Skeletal muscle satellite cell (primary cell): Measurements from ENCODE around the gene IMMP2L.

Experiments
- H3K27me3 ChIP-seq: 2 replicates; pipeline ENCODE4 v1.7.0; 2013; ENCODE audit warnings: low read length; ENCODE audit not compliant: control insufficient read depth, insufficient read depth
- H3K36me3 ChIP-seq: 2 replicates; pipeline ENCODE4 v1.7.0; 2013; ENCODE audit warnings: mild to moderate bottlenecking, control low read depth, low read length; ENCODE audit not compliant: insufficient read depth
- H3K4me1 ChIP-seq: 2 replicates; pipeline ENCODE4 v1.7.0; 2013; ENCODE audit warnings: low read length; ENCODE audit not compliant: control insufficient read depth, insufficient read depth
- H3K4me2 ChIP-seq: 2 replicates; pipeline ENCODE4 v1.7.0; 2013; ENCODE audit warnings: mild to moderate bottlenecking, low read length
- H3K4me3 ChIP-seq: 2 replicates; pipeline ENCODE4 v1.7.0; 2013; ENCODE audit warnings: low read length
- H3K9ac ChIP-seq: 2 replicates; pipeline ENCODE4 v1.7.0; 2013; ENCODE audit warnings: mild to moderate bottlenecking, low read depth, low read length, moderate library complexity
- H3K9me3 ChIP-seq: replicated peaks from 2 replicates; pipeline ENCODE4 v1.7.0; 2013; ENCODE audit warnings: mild to moderate bottlenecking, control low read depth, low read length

Gene IMMP2L

DNA sequence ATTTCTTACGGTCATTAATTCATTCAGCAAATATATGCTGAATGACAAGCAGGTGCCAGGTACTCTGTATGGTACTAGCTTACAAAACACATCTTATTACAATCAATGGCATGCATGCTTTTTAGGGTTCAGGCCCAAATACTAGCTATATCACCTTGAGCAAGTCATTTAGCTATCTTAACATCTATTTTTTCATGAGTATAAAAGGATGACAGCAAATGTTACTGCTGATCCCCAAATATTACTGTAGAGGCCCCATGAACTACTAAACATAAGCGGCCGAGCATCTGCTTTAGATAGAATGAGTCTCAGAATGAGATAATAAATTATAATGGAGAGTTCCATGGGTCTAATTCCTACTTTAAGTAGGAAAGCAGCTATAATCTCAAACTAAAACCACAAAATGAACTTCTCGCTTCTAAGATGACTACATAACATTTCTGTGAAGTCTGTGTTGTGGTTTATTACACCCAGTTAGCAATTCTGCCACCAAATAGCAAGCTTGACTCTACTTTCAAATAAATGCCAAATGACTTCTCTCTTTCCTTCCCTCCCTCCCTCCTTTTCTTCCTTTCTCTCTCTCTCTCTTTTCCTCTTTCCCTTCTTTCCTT is 585.1 kb downstream of the IMMP2L start:
- Histone ChIP-seq H3K4me1 (no peaks in the 10 kb centered on the region), H3K4me3 (no peak overlapping the region)

GRCh38 chr7:110975486-110975885 is 586.8 kb downstream of the IMMP2L start:
- Histone ChIP-seq H3K4me3 (no peak overlapping the region), H3K9me3 (no peaks in the 10 kb centered on the region), H3K9ac (no peak overlapping the region), H3K27me3 (no peaks in the 10 kb centered on the region), H3K4me2 (no peak overlapping the region), H3K4me1 (no peaks in the 10 kb centered on the region), H3K36me3 (no peaks in the 10 kb centered on the region)

More for the DNA sequence above, 585.1 kb downstream of the IMMP2L start:
- H3K9me3 ChIP-seq = no peaks in the 10 kb centered on the region
- H3K27me3 ChIP-seq = no peaks in the 10 kb centered on the region
- H3K4me2 ChIP-seq = no peak overlapping the region
- no peaks in the 10 kb centered on the region for H3K36me3 ChIP-seq
- H3K9ac ChIP-seq = no peak overlapping the region

DNA sequence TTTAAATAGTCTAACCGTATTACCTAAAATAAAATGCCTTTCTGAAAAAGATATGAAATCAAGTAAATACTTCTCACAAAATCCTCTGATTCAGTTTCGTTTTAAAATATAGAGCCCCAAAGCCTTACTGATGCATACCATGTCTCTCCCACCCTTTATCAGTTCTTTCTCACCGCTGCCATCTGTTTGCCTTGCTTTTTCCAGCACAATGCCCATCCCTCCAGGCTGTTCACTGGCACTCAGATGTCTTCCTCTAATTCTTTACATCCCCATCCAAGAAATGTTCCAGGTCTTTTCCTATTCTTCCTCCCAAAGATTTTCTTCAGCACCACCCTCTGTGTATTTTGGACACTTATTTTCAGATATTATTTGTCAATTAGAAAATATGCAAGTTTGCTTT is 587.9 kb downstream of the IMMP2L start:
- Histone ChIP-seq H3K27me3 (no peaks in the 10 kb centered on the region), H3K4me2 (no peak overlapping the region), H3K4me3 (no peak overlapping the region), H3K4me1 (no peaks in the 10 kb centered on the region), H3K36me3 (no peaks in the 10 kb centered on the region), H3K9me3 (no peaks in the 10 kb centered on the region), H3K9ac (no peak overlapping the region)

- no peak overlapping the region for H3K4me3 ChIP-seq
- H3K4me2 ChIP-seq = no peak overlapping the region
- H3K27me3 ChIP-seq = no peaks in the 10 kb centered on the region
- no peaks in the 10 kb centered on the region for H3K4me1 ChIP-seq
- H3K36me3 ChIP-seq = no peaks in the 10 kb centered on the region
- H3K9me3 ChIP-seq = no peaks in the 10 kb centered on the region
- H3K9ac ChIP-seq = no peak overlapping the region
These were observed 588.9 kb downstream of the IMMP2L start for GRCh38 chr7:110973196-110973990.

DNA sequence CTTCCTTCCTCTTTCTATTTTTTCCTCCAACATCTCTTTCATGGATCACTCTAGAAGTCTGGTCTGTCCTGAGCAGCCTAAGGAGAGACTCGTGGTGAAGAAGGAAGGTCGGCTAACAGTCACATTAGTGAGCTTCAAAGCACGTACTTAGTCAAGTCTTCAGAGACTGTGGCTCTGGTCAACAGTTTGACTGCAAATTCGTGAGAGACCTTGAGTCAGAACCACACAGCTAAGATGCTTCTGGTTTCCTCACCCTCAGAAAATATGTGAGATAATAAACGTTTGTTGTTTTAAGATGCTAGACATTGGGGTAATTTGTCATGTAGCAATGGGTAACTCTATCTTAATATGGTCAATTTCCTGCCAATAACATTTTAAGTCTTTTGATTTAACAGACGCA is 597.5 kb downstream of the IMMP2L start:
- no peaks in the 10 kb centered on the region for H3K27me3 ChIP-seq
- no peaks in the 10 kb centered on the region for H3K36me3 ChIP-seq
- no peaks in the 10 kb centered on the region for H3K9me3 ChIP-seq
- H3K4me2 ChIP-seq = no peak overlapping the region
- no peak overlapping the region for H3K9ac ChIP-seq
- no peak overlapping the region for H3K4me3 ChIP-seq
- H3K4me1 ChIP-seq = peaks cover 18% of the 10 kb centered on the region

GRCh38 chr7:110962826-110963225 is 599.5 kb downstream of the IMMP2L start:
- no peaks in the 10 kb centered on the region for H3K9me3 ChIP-seq
- no peak overlapping the region for H3K9ac ChIP-seq
- no peaks in the 10 kb centered on the region for H3K27me3 ChIP-seq
- no peaks in the 10 kb centered on the region for H3K36me3 ChIP-seq
- no peak overlapping the region for H3K4me2 ChIP-seq
- peaks cover 20% of the 10 kb centered on the region for H3K4me1 ChIP-seq
- no peak overlapping the region for H3K4me3 ChIP-seq

DNA sequence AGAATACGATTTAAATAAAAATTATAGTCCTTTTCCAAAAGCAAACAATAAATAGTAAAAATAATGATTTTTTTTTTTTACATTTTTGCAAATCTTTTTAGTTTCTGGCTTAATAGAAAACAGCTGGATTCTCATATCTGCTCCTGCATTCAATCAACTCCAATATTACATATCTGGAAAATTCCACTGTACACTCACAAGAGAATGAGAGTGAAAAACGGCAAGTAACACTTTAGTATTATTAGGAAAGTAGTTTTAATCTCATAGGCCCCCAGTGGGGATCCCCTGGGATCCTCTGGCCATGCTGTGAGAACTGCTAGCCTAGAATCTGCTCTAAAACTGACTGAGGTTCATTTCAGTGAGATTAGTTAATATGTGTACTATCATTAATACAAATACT is 599.9 kb downstream of the IMMP2L start:
- H3K4me2 ChIP-seq = no peak overlapping the region
- no peaks in the 10 kb centered on the region for H3K36me3 ChIP-seq

DNA sequence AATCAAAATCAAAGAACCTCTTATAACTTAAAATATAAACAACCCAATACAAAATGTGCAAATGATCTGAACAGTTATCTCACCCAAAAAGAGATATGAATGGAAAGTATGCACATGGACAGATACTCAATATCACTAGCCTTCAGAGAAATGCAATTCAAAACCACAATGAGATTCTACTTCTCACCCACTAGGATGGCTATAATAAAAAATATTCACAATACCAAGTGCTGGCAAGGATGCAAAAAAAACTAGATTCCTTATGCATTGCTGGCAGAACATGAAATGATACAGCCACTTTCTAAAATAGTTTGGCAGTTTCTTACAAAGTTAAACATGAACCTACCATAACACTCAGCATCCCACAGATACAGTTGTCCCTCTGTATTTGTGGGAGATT is 601.5 kb downstream of the IMMP2L start:
- no peak overlapping the region for H3K9ac ChIP-seq
- no peaks in the 10 kb centered on the region for H3K27me3 ChIP-seq
- no peaks in the 10 kb centered on the region for H3K9me3 ChIP-seq
- no peak overlapping the region for H3K4me3 ChIP-seq
- no peak overlapping the region for H3K4me2 ChIP-seq
- peaks cover 20% of the 10 kb centered on the region for H3K4me1 ChIP-seq
- H3K36me3 ChIP-seq = no peaks in the 10 kb centered on the region

More for the DNA sequence above, 599.9 kb downstream of the IMMP2L start:
- no peak overlapping the region for H3K9ac ChIP-seq
- H3K27me3 ChIP-seq = no peaks in the 10 kb centered on the region
- peaks cover 20% of the 10 kb centered on the region for H3K4me1 ChIP-seq
- no peak overlapping the region for H3K4me3 ChIP-seq
- no peaks in the 10 kb centered on the region for H3K9me3 ChIP-seq

GRCh38 chr7:110948280-110948679 is 614.0 kb downstream of the IMMP2L start:
- Histone ChIP-seq H3K9me3 (no peaks in the 10 kb centered on the region), H3K4me2 (no peak overlapping the region), H3K27me3 (no peaks in the 10 kb centered on the region), H3K9ac (no peak overlapping the region), H3K4me1 (peaks cover 3% of the 10 kb centered on the region), H3K36me3 (no peaks in the 10 kb centered on the region), H3K4me3 (no peak overlapping the region)

GRCh38 chr7:110947408-110947807 is 614.9 kb downstream of the IMMP2L start:
- peaks cover 3% of the 10 kb centered on the region for H3K4me1 ChIP-seq
- no peak overlapping the region for H3K4me3 ChIP-seq
- no peaks in the 10 kb centered on the region for H3K27me3 ChIP-seq
- no peaks in the 10 kb centered on the region for H3K36me3 ChIP-seq
- no peak overlapping the region for H3K9ac ChIP-seq
- H3K4me2 ChIP-seq = no peak overlapping the region
- H3K9me3 ChIP-seq = no peaks in the 10 kb centered on the region

DNA sequence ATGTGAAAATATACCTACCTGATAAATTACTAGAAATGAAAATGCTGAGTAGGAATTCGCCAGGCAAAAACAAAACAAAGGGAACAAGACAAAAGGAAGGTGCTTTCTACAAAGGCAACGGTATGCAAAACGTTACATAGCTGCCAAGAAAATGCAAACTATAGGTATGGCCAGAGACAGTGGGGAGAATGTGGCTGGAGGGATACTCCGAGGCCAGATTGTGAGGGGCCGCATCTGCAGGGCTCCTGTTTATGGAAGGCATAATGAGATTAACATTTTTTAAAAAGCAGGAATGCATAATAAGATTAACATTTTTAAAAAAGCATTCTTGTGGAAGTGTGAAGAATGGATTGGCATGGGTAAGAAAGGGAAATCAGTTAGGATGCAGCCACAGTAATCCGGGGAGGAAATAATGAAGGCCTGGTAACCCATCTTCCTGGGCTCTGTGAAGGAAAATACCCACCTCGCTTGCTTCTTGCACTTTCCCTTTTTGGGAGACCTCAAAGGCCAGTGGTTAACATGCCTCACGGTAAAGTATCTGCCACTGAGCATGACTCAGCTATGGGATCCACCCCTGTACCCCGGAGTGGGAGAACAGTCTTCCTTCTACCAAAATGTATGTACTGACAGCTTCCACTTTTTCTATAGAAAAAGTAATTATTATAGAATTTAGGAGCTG is 617.2 kb downstream of the IMMP2L start:
- H3K9ac ChIP-seq = no peak overlapping the region
- no peak overlapping the region for H3K4me2 ChIP-seq
- H3K4me1 ChIP-seq = peaks cover 3% of the 10 kb centered on the region
- no peaks in the 10 kb centered on the region for H3K36me3 ChIP-seq
- H3K9me3 ChIP-seq = no peaks in the 10 kb centered on the region
- H3K27me3 ChIP-seq = no peaks in the 10 kb centered on the region
- no peak overlapping the region for H3K4me3 ChIP-seq
